Activated naive CD8-positive, alpha-beta T cell treated with anti-CD3 and anti-CD28 coated beads, Interleukin-2, amount 10 ng/mL, durations not matched to agents 7 days and 5 days (primary cell): ENCODE measurements around the gene STX16. TPM values are rescaled to one million over a fixed set of nuclear protein-coding genes. Genes with fewer than 3 reads are reported as not detected.

ENCODE experiments used
- ATAC-seq: fragments of 150-1000 bp; cut with Tn5 transposase; one replicate; pipeline ENCODE4 v1.10.0; 2021; ENCODE audit warnings: low read depth, moderate library complexity
- POLR2A ChIA-PET: fragments of 350-600 bp; sonication (Branson Sonifier 250); formaldehyde crosslinking; loops from one replicate; lab custom pipeline; 2021; ENCODE audit warnings: antibody characterized with exemption; lab: Charles Lee
- DNase-seq: peaks from one replicate; pipeline ENCODE4 v3.0.0; 2021
- H3K27ac Mint-ChIP-seq: one replicate; pipeline ENCODE4 v1.8.0; 2022; ENCODE audit warnings: mild to moderate bottlenecking, mixed read lengths
- H3K27me3 Mint-ChIP-seq: one replicate; pipeline ENCODE4 v1.8.0; 2022; ENCODE audit warnings: mild to moderate bottlenecking, moderate library complexity, mixed read lengths
- H3K36me3 Mint-ChIP-seq: one replicate; pipeline ENCODE4 v1.8.0; 2021; ENCODE audit warnings: mild to moderate bottlenecking, mixed read lengths
- H3K4me1 Mint-ChIP-seq: one replicate; pipeline ENCODE4 v1.8.0; 2021; ENCODE audit warnings: mixed read lengths
- H3K4me3 Mint-ChIP-seq: one replicate; pipeline ENCODE4 v1.8.0; 2022; ENCODE audit warnings: mild to moderate bottlenecking, moderate library complexity, mixed read lengths
- H3K9me3 Mint-ChIP-seq: one replicate; pipeline ENCODE4 v1.8.0; 2021; ENCODE audit warnings: mixed read lengths
- total RNA-seq, 2 experiments: library from RNA; stranded (reverse); gene quantifications; one replicate each; pipeline ENCODE4 v1.2.3, GENCODE V29; 2021

The STX16 gene
- total RNA-seq, 2 experiments from 2014 or later = 190 to 195 TPM

- H3K4me3 Mint-ChIP-seq = peak overlapping the region; percentile 75
- no peaks in the 10 kb centered on the region for H3K9me3 Mint-ChIP-seq
- DNase-seq (no peak), ATAC-seq (no peak)
- H3K36me3 Mint-ChIP-seq = peaks cover 38% of the 10 kb centered on the region
- H3K27me3 Mint-ChIP-seq = no peaks in the 10 kb centered on the region
- POLR2A ChIA-PET = interaction anchor here (1.0 to 4.0 kb wide), 4 partner anchors 7 to 233 kb away, joined by 4 to 89 read pairs (median 15); partner anchors contain the start of gene STX16
- peak overlapping the region; percentile 72 for H3K27ac Mint-ChIP-seq
- H3K4me1 Mint-ChIP-seq = peaks cover 57% of the 10 kb centered on the region
Measured at GRCh38 chr20:58657986-58658385, 6.9 kb downstream of the STX16 start.

GRCh38 chr20:58658760-58659159 lies 7.7 kb downstream of the STX16 start:
- no peak for DNase-seq
- H3K4me1 Mint-ChIP-seq = peaks cover 60% of the 10 kb centered on the region
- ATAC-seq = no peak
- peak overlapping the region; percentile 75 for H3K4me3 Mint-ChIP-seq
- H3K36me3 Mint-ChIP-seq = peaks cover 39% of the 10 kb centered on the region
- H3K27ac Mint-ChIP-seq = peak overlapping the region; percentile 75
- H3K27me3 Mint-ChIP-seq = no peaks in the 10 kb centered on the region
- POLR2A ChIA-PET = interaction anchor here (1.0 to 4.0 kb wide), 9 partner anchors 8 to 1039 kb away, joined by 3 to 89 read pairs (median 6); partner anchors contain the start of genes STX16 and ZNF831
- H3K9me3 Mint-ChIP-seq = no peaks in the 10 kb centered on the region

GRCh38 chr20:58659841-58660240 lies 8.8 kb downstream of the STX16 start:
- ATAC-seq = peak; percentile 56

GRCh38 chr20:58660855-58661597 lies 9.9 kb downstream of the STX16 start:
- peaks cover 65% of the 10 kb centered on the region for H3K4me1 Mint-ChIP-seq
- ATAC-seq (peak; percentile 63), DNase-seq (peak; percentile 44)
- H3K27ac Mint-ChIP-seq = peak overlapping the region; percentile 98
- POLR2A ChIA-PET = interaction anchor here (0.6 to 4.0 kb wide), 6 partner anchors 10 to 1224 kb away, joined by 3 to 89 read pairs (median 8); partner anchors contain the start of genes NPEPL1 and STX16
- no peaks in the 10 kb centered on the region for H3K9me3 Mint-ChIP-seq
- peaks cover 40% of the 10 kb centered on the region for H3K36me3 Mint-ChIP-seq
- H3K4me3 Mint-ChIP-seq = peak overlapping the region; percentile 91
- H3K27me3 Mint-ChIP-seq = no peaks in the 10 kb centered on the region

More at GRCh38 chr20:58659841-58660240, 8.8 kb downstream of the STX16 start:
- POLR2A ChIA-PET = interaction anchor here (0.6 to 4.0 kb wide), 10 partner anchors 9 to 1040 kb away, joined by 3 to 89 read pairs (median 6); partner anchors contain the start of genes STX16, VAPB and ZNF831
- Mint-ChIP-seq H3K27ac (peak overlapping the region; percentile 79), H3K36me3 (peaks cover 39% of the 10 kb centered on the region), H3K4me1 (peaks cover 65% of the 10 kb centered on the region), H3K4me3 (peak overlapping the region; percentile 75), H3K27me3 (no peaks in the 10 kb centered on the region), H3K9me3 (no peaks in the 10 kb centered on the region)
- DNase-seq = no peak

GRCh38 chr20:58661598-58662473 lies 10.8 kb downstream of the STX16 start:
- Mint-ChIP-seq H3K36me3 (peaks cover 39% of the 10 kb centered on the region), H3K4me1 (peaks cover 62% of the 10 kb centered on the region), H3K27ac (peak overlapping the region; percentile 98), H3K4me3 (peak overlapping the region; percentile 91), H3K9me3 (no peaks in the 10 kb centered on the region), H3K27me3 (no peaks in the 10 kb centered on the region)
- ATAC-seq = peak; percentile 23
- POLR2A ChIA-PET = interaction anchor here (0.5 to 4.0 kb wide), 3 partner anchors 11 to 30 kb away, joined by 3 to 89 read pairs (median 7); partner anchors contain the start of genes NPEPL1 and STX16
- no peak for DNase-seq

GRCh38 chr20:58664331-58664730 lies 13.2 kb downstream of the STX16 start:
- POLR2A ChIA-PET = interaction anchor here (2.1 kb wide), 1 partner anchor 13 kb away, joined by 13 read pairs; the partner anchor contains the start of gene STX16
- H3K4me1 Mint-ChIP-seq = peaks cover 52% of the 10 kb centered on the region
- no peak overlapping the region for H3K27ac Mint-ChIP-seq
- no peaks in the 10 kb centered on the region for H3K9me3 Mint-ChIP-seq
- peaks cover 43% of the 10 kb centered on the region for H3K36me3 Mint-ChIP-seq
- ATAC-seq = no peak
- H3K27me3 Mint-ChIP-seq = no peaks in the 10 kb centered on the region
- no peak overlapping the region for H3K4me3 Mint-ChIP-seq
- DNase-seq = no peak

- Mint-ChIP-seq H3K4me1 (peaks cover 54% of the 10 kb centered on the region), H3K36me3 (peaks cover 44% of the 10 kb centered on the region), H3K4me3 (no peak overlapping the region), H3K27ac (peak overlapping the region; percentile 62), H3K9me3 (no peaks in the 10 kb centered on the region), H3K27me3 (no peaks in the 10 kb centered on the region)
- POLR2A ChIA-PET = interaction anchor here (2.1 kb wide), 1 partner anchor 13 kb away, joined by 13 read pairs; the partner anchor contains the start of gene STX16
- DNase-seq (no peak), ATAC-seq (no peak)
Measured at GRCh38 chr20:58664883-58665282, 13.8 kb downstream of the STX16 start.

GRCh38 chr20:58665606-58666005 lies 14.5 kb downstream of the STX16 start:
- H3K27ac Mint-ChIP-seq = no peak overlapping the region
- peaks cover 48% of the 10 kb centered on the region for H3K36me3 Mint-ChIP-seq
- H3K4me3 Mint-ChIP-seq = no peak overlapping the region
- peaks cover 52% of the 10 kb centered on the region for H3K4me1 Mint-ChIP-seq
- ATAC-seq (no peak), DNase-seq (no peak)
- POLR2A ChIA-PET = interaction anchor here (0.7 kb wide), 1 partner anchor 221 kb away, joined by 5 read pairs; no protein-coding TSS in a partner anchor
- no peaks in the 10 kb centered on the region for H3K27me3 Mint-ChIP-seq
- no peaks in the 10 kb centered on the region for H3K9me3 Mint-ChIP-seq

GRCh38 chr20:58666702-58667101 lies 15.6 kb downstream of the STX16 start:
- Mint-ChIP-seq H3K9me3 (no peaks in the 10 kb centered on the region), H3K27ac (peak overlapping the region; percentile 52), H3K4me3 (no peak overlapping the region), H3K36me3 (peaks cover 47% of the 10 kb centered on the region), H3K27me3 (no peaks in the 10 kb centered on the region), H3K4me1 (peaks cover 42% of the 10 kb centered on the region)
- POLR2A ChIA-PET = interaction anchor here (1.3 to 1.7 kb wide), 2 partner anchors 10 to 15 kb away, joined by 6 to 11 read pairs; partner anchors contain the start of gene STX16
- DNase-seq = no peak
- ATAC-seq = no peak

GRCh38 chr20:58667975-58668374 lies 16.9 kb downstream of the STX16 start:
- POLR2A ChIA-PET = interaction anchor here (0.6 to 1.7 kb wide), 3 partner anchors 12 to 23 kb away, joined by 3 to 11 read pairs (median 6); partner anchors contain the start of gene STX16
- DNase-seq (no peak), ATAC-seq (no peak)
- H3K36me3 Mint-ChIP-seq = peaks cover 41% of the 10 kb centered on the region
- H3K4me3 Mint-ChIP-seq = no peak overlapping the region
- no peaks in the 10 kb centered on the region for H3K9me3 Mint-ChIP-seq
- no peak overlapping the region for H3K27ac Mint-ChIP-seq
- peaks cover 39% of the 10 kb centered on the region for H3K4me1 Mint-ChIP-seq
- H3K27me3 Mint-ChIP-seq = no peaks in the 10 kb centered on the region

- Mint-ChIP-seq H3K36me3 (peaks cover 42% of the 10 kb centered on the region), H3K4me1 (peaks cover 33% of the 10 kb centered on the region), H3K27ac (no peak overlapping the region), H3K4me3 (no peak overlapping the region), H3K27me3 (no peaks in the 10 kb centered on the region), H3K9me3 (no peaks in the 10 kb centered on the region)
- no peak for DNase-seq
- POLR2A ChIA-PET = no interaction called here
- ATAC-seq = no peak
Measured at GRCh38 chr20:58668901-58669286, 17.8 kb downstream of the STX16 start.

- POLR2A ChIA-PET = interaction anchor here (0.7 kb wide), 1 partner anchor 18 kb away, joined by 3 read pairs; no protein-coding TSS in a partner anchor
Measured at GRCh38 chr20:58669287-58670006, 18.4 kb downstream of the STX16 start.

More at GRCh38 chr20:58669287-58670006, 18.4 kb downstream of the STX16 start:
- H3K36me3 Mint-ChIP-seq = peaks cover 44% of the 10 kb centered on the region
- no peak overlapping the region for H3K4me3 Mint-ChIP-seq
- no peak overlapping the region for H3K27ac Mint-ChIP-seq
- H3K4me1 Mint-ChIP-seq = peaks cover 32% of the 10 kb centered on the region
- H3K9me3 Mint-ChIP-seq = no peaks in the 10 kb centered on the region
- ATAC-seq (no peak), DNase-seq (no peak)
- no peaks in the 10 kb centered on the region for H3K27me3 Mint-ChIP-seq
